ENCODE measurements around the gene ETS1.

ETS1 gene

GRCh38 chr11:128623091-128623490, 35.7 kb upstream of the ETS1 start:
- peak overlapping the region; percentile 91 for H3K27ac Mint-ChIP-seq
- no peaks in the 10 kb centered on the region for H3K9me3 Mint-ChIP-seq
- peaks cover 2% of the 10 kb centered on the region for H3K36me3 Mint-ChIP-seq
- H3K4me3 Mint-ChIP-seq: no peak overlapping the region
- ATAC-seq: no peak
- no peak for DNase-seq (ENCODE audit: low spot score in 2 of 2)
- peaks cover 95% of the 10 kb centered on the region for H3K4me1 Mint-ChIP-seq

GRCh38 chr11:128621601-128622501, 34.5 kb upstream of the ETS1 start:
- Mint-ChIP-seq H3K4me3 (no peak overlapping the region), H3K4me1 (peaks cover 86% of the 10 kb centered on the region), H3K27ac (peak overlapping the region; percentile 91), H3K36me3 (no peaks in the 10 kb centered on the region), H3K9me3 (no peaks in the 10 kb centered on the region)
- ATAC-seq (no peak), DNase-seq (ENCODE audit: low spot score in 2 of 2) (no peak)

GRCh38 chr11:128620309-128621100, 33.1 kb upstream of the ETS1 start:
- Mint-ChIP-seq H3K4me1 (peaks cover 72% of the 10 kb centered on the region), H3K9me3 (no peaks in the 10 kb centered on the region), H3K36me3 (no peaks in the 10 kb centered on the region), H3K27ac (peak overlapping the region; percentile 91), H3K4me3 (no peak overlapping the region)
- ATAC-seq (no peak), DNase-seq (ENCODE audit: low spot score in 2 of 2) (peak in 1 of 2 donors; percentile 44)

GRCh38 chr11:128619540-128620308, 32.4 kb upstream of the ETS1 start:
- Mint-ChIP-seq H3K4me1 (peaks cover 69% of the 10 kb centered on the region), H3K27ac (peak overlapping the region; percentile 91), H3K36me3 (no peaks in the 10 kb centered on the region), H3K9me3 (no peaks in the 10 kb centered on the region), H3K4me3 (no peak overlapping the region)
- DNase-seq (ENCODE audit: low spot score in 2 of 2): peak in 1 of 2 donors; percentile 49
- no peak for ATAC-seq

GRCh38 chr11:128619007-128619406, 31.6 kb upstream of the ETS1 start:
- peak in 1 of 2 donors; percentile 41 for DNase-seq (ENCODE audit: low spot score in 2 of 2)
- Mint-ChIP-seq H3K27ac (peak overlapping the region; percentile 91), H3K9me3 (no peaks in the 10 kb centered on the region), H3K4me3 (no peak overlapping the region), H3K36me3 (no peaks in the 10 kb centered on the region), H3K4me1 (peaks cover 66% of the 10 kb centered on the region)
- no peak for ATAC-seq

GRCh38 chr11:128618603-128619002, 31.2 kb upstream of the ETS1 start:
- Mint-ChIP-seq H3K9me3 (no peaks in the 10 kb centered on the region), H3K36me3 (no peaks in the 10 kb centered on the region), H3K27ac (peak overlapping the region; percentile 91), H3K4me1 (peaks cover 62% of the 10 kb centered on the region), H3K4me3 (no peak overlapping the region)
- DNase-seq (ENCODE audit: low spot score in 2 of 2) (peak in 1 of 2 donors; percentile 43), ATAC-seq (no peak)

- DNase-seq (ENCODE audit: low spot score in 2 of 2) (no peak), ATAC-seq (no peak)
- no peak overlapping the region for H3K27ac Mint-ChIP-seq
- H3K9me3 Mint-ChIP-seq: no peaks in the 10 kb centered on the region
- H3K36me3 Mint-ChIP-seq: peaks cover 2% of the 10 kb centered on the region
- H3K4me1 Mint-ChIP-seq: peaks cover 49% of the 10 kb centered on the region
- H3K4me3 Mint-ChIP-seq: no peak overlapping the region
Measured at GRCh38 chr11:128616161-128616560, 28.8 kb upstream of the ETS1 start.

GRCh38 chr11:128615612-128616011, 28.3 kb upstream of the ETS1 start:
- Mint-ChIP-seq H3K4me1 (peaks cover 49% of the 10 kb centered on the region), H3K4me3 (no peak overlapping the region)

GRCh38 chr11:128615076-128615475, 27.7 kb upstream of the ETS1 start:
- no peak for ATAC-seq
- Mint-ChIP-seq H3K4me1 (peaks cover 49% of the 10 kb centered on the region), H3K9me3 (no peaks in the 10 kb centered on the region)

More at GRCh38 chr11:128615612-128616011, 28.3 kb upstream of the ETS1 start:
- DNase-seq (ENCODE audit: low spot score in 2 of 2): no peak
- Mint-ChIP-seq H3K27ac (no peak overlapping the region), H3K36me3 (peaks cover 6% of the 10 kb centered on the region), H3K9me3 (no peaks in the 10 kb centered on the region)
- no peak for ATAC-seq

GRCh38 chr11:128614026-128614425, 26.7 kb upstream of the ETS1 start:
- H3K4me3 Mint-ChIP-seq: no peak overlapping the region
- H3K36me3 Mint-ChIP-seq: peaks cover 6% of the 10 kb centered on the region
- no peak for DNase-seq (ENCODE audit: low spot score in 2 of 2)
- H3K27ac Mint-ChIP-seq: no peak overlapping the region
- no peaks in the 10 kb centered on the region for H3K9me3 Mint-ChIP-seq
- no peak for ATAC-seq
- peaks cover 45% of the 10 kb centered on the region for H3K4me1 Mint-ChIP-seq

More at GRCh38 chr11:128615076-128615475, 27.7 kb upstream of the ETS1 start:
- Mint-ChIP-seq H3K36me3 (peaks cover 6% of the 10 kb centered on the region), H3K27ac (no peak overlapping the region), H3K4me3 (no peak overlapping the region)
- no peak for DNase-seq (ENCODE audit: low spot score in 2 of 2)

- Mint-ChIP-seq H3K4me3 (no peak overlapping the region), H3K27ac (no peak overlapping the region), H3K4me1 (peaks cover 39% of the 10 kb centered on the region), H3K36me3 (peaks cover 6% of the 10 kb centered on the region), H3K9me3 (no peaks in the 10 kb centered on the region)
- ATAC-seq (no peak), DNase-seq (ENCODE audit: low spot score in 2 of 2) (no peak)
Measured at GRCh38 chr11:128613300-128613995, 26.1 kb upstream of the ETS1 start.

GRCh38 chr11:128610721-128611617, 23.6 kb upstream of the ETS1 start:
- Mint-ChIP-seq H3K36me3 (peaks cover 6% of the 10 kb centered on the region), H3K4me3 (peak overlapping the region; percentile 62), H3K9me3 (no peaks in the 10 kb centered on the region), H3K27ac (peak overlapping the region; percentile 95), H3K4me1 (peaks cover 33% of the 10 kb centered on the region)
- ATAC-seq (peak; percentile 89), DNase-seq (ENCODE audit: low spot score in 2 of 2) (peak in 1 of 2 donors; percentile 70)

GRCh38 chr11:128609785-128610184, 22.4 kb upstream of the ETS1 start:
- Mint-ChIP-seq H3K27ac (peak overlapping the region; percentile 95), H3K9me3 (no peaks in the 10 kb centered on the region), H3K4me1 (peaks cover 29% of the 10 kb centered on the region), H3K4me3 (no peak overlapping the region), H3K36me3 (peaks cover 6% of the 10 kb centered on the region)
- ATAC-seq (no peak), DNase-seq (ENCODE audit: low spot score in 2 of 2) (no peak)

All from stimulated activated effector memory CD8-positive, alpha-beta T cell treated with anti-CD3 and anti-CD28 coated beads, Interleukin-12 subunit alpha, Interleukin-12 subunit beta, amount 100 ng/mL, for 72 hours (primary cell).